K562 (cell line): ENCODE data around the gene PGM5. TPM values are rescaled to one million over a fixed set of nuclear protein-coding genes. Genes with fewer than 3 reads are reported as not detected.
"Not testable (repeated sequence)": the region's sequence is repeated elsewhere in the genome, so short reads cannot be mapped to it uniquely, and the experiment has no call there.

ENCODE experiments used
- ATAC-seq: fragments of 200-7000 bp; cut with Tn5 transposase; 3 replicates; pipeline ENCODE4 v1.9.1; 2020; ENCODE audit warnings: moderate library complexity
- BruUV-seq: library from RNA; stranded (reverse); fragments of 400-500 nt; replicated peaks from 2 replicates; lab custom pipeline; 2021; lab: Mats Ljungman, UMichigan
- CTCF ChIA-PET: fragments of 300-600 bp; formaldehyde crosslinking; extraction: SDS; loops from one replicate; lab custom pipeline; 2021; ENCODE audit warnings: low intra/inter-chr PET ratio; lab: Yijun Ruan, JAX
- POLR2A ChIA-PET: fragments of 300-600, 350-650 bp; sonication (Branson Sonifier 250); formaldehyde crosslinking; extraction: SDS; loops from one replicate; lab custom pipeline; 2021; ENCODE audit warnings: antibody characterized with exemption, inconsistent platforms; lab: Yijun Ruan, JAX
- DNase-seq, 4 experiments: peaks; one replicate each; pipeline versions ENCODE4 v3.0.0 to v3.0.0-alpha.2; 2011 to 2018; ENCODE audit warnings: low spot score in 3 of 4, mixed read lengths in 3 of 4; ENCODE audit errors: extremely low read depth in 1 of 4
- FAIRE-seq: peaks from 2 replicates; lab custom pipeline; 2011; peaks lifted over from hg19 to GRCh38; lab: Jason Lieb, UNC
- H2AFZ ChIP-seq: 2 replicates; pipeline ENCODE4 v1.6.0; 2011; ENCODE audit warnings: low read depth, low read length, control low read depth, inconsistent platforms
- H3K27ac ChIP-seq: fragments of 200-600 bp; 3 replicates; pipeline ENCODE4 v1.8.0; 2011; ENCODE audit warnings: low read depth, mild to moderate bottlenecking, control low read depth, inconsistent platforms, low read length, moderate library complexity, mixed read lengths; ENCODE audit errors: extremely low read depth
- H3K27me3 ChIP-seq, 2 experiments: fragments of 300-600 bp in 1 of 2; 2 replicates in 1 of 2; 3 replicates in 1 of 2; pipeline versions ENCODE4 v1.6.0 to v1.8.0; 2011; ENCODE audit warnings: inconsistent platforms in 2 of 2, low read length in 2 of 2, mild to moderate bottlenecking in 1 of 2, mixed read lengths in 1 of 2, moderate library complexity in 1 of 2; ENCODE audit not compliant: control insufficient read depth in 2 of 2, insufficient read depth in 2 of 2
- H3K36me3 ChIP-seq: fragments of 300-600 bp; 3 replicates; pipeline ENCODE4 v1.8.0; 2011; ENCODE audit warnings: mild to moderate bottlenecking, low read length, inconsistent platforms; ENCODE audit not compliant: control insufficient read depth, insufficient read depth
- H3K4me1 ChIP-seq, 2 experiments: fragments of 200-600 bp in 1 of 2; replicated peaks in 1 of 2; 2 replicates in 1 of 2; 3 replicates in 1 of 2; pipeline versions ENCODE4 v1.5.1 to v1.8.0; 2011; ENCODE audit warnings: inconsistent platforms in 2 of 2, low read length in 2 of 2, mild to moderate bottlenecking in 1 of 2, mixed read lengths in 1 of 2, moderate library complexity in 1 of 2; ENCODE audit not compliant: control insufficient read depth in 2 of 2, insufficient read depth in 2 of 2
- H3K4me2 ChIP-seq: 2 replicates; pipeline ENCODE4 v1.6.1; 2011; ENCODE audit warnings: low read length, control low read depth, inconsistent platforms, mixed read lengths; ENCODE audit not compliant: insufficient read depth
- H3K4me3 ChIP-seq: fragments of 200-600 bp; sonication (generic), shearing (Covaris generic); 2 replicates; pipeline ENCODE4 v1.5.1; 2016; ENCODE audit warnings: control low read depth, inconsistent platforms
- H3K79me2 ChIP-seq: fragments of 200-600 bp; 3 replicates; pipeline ENCODE4 v1.8.0; 2011; ENCODE audit warnings: low read length, inconsistent platforms; ENCODE audit not compliant: control insufficient read depth, insufficient read depth
- H3K9ac ChIP-seq, 2 experiments: 2 replicates each; pipeline versions ENCODE4 v1.6.0 to v1.6.1; 2011; ENCODE audit warnings: low read depth in 2 of 2, low read length in 2 of 2, control low read depth in 1 of 2, inconsistent platforms in 1 of 2, mild to moderate bottlenecking in 1 of 2, mixed read lengths in 1 of 2; ENCODE audit not compliant: insufficient read depth in 1 of 2
- H3K9me1 ChIP-seq: one replicate; pipeline ENCODE4 v1.6.0; 2011; ENCODE audit warnings: inconsistent platforms, mild to moderate bottlenecking, low read length, moderate library complexity; ENCODE audit not compliant: control insufficient read depth, insufficient read depth
- H3K9me3 ChIP-seq: replicated peaks from 2 replicates; pipeline ENCODE4 v1.5.1; 2011; ENCODE audit warnings: low read depth, low read length, inconsistent platforms; ENCODE audit not compliant: control insufficient read depth, insufficient read depth
- H4K20me1 ChIP-seq: replicated peaks from 2 replicates; pipeline ENCODE4 v1.6.1; 2011; ENCODE audit warnings: low read length, inconsistent platforms, mixed read lengths; ENCODE audit not compliant: control insufficient read depth, insufficient read depth
- WGBS: fragments of 100-300 bp; shearing (Covaris generic); methylation state at CpG from one replicate; pipeline ENCODE4 v1.1.6; 2016; ENCODE audit warnings: low coverage, mixed read lengths; ENCODE audit not compliant: insufficient coverage; ENCODE audit errors: missing lambda C conversion rate; 5-methylcytosine and 5-hydroxymethylcytosine counted together
- in situ Hi-C: fragments of 300-500 bp; cut with MboI; formaldehyde crosslinking; loops from 4 replicates; pipeline ENCODE4 v1.15.0; 2018; ENCODE audit warnings: inconsistent platforms, mixed read lengths
- intact Hi-C: fragments of 100-400 bp; cut with micrococcal nuclease; formaldehyde crosslinking; loops from 2 replicates; pipeline ENCODE4 v1.14.2; 2022
- polyA plus RNA-seq, 8 experiments: library from polyadenylated mRNA; depleted of rRNA in 4 of 8; stranded (reverse) in 5 of 8; unstranded in 3 of 8; fragments of >200 nt; fragmentation: Nextera tagmentation in 2 of 8; fragmentation: Illumina TruSeq in 1 of 8; extraction: Ambion mirVana in 2 of 8; extraction: Trizol in 1 of 8; gene quantifications; 2 replicates each; pipeline versions ENCODE4 v1.2.1 to v1.2.3, GENCODE V29; 2011 to 2014; ENCODE audit warnings: inconsistent platforms in 1 of 8, missing spikeins in 1 of 8
- total RNA-seq, 7 experiments: library from RNA; depleted of rRNA in 6 of 7; stranded (reverse); fragments of >200 nt in 6 of 7; fragmentation: Illumina TruSeq in 2 of 7; extraction: Trizol in 2 of 7; gene quantifications; 2 replicates each; pipeline versions ENCODE4 v1.2.1 to v1.2.3, GENCODE V29; 2011 to 2021; ENCODE audit warnings: low replicate concordance in 1 of 7

PGM5 gene
- total and polyA plus RNA-seq, 9 of the 15 experiments (the other 6 are each of a cell fraction or from before 2014, with no cell fraction given), result 0.03 to 0.24 (median 0.15) TPM; not detected in 1

- ATAC-seq, POLR2A ChIA-PET, H3K79me2 ChIP-seq, H3K4me1 ChIP-seq, H4K20me1 ChIP-seq, H3K9ac ChIP-seq, H3K9me1 ChIP-seq, H3K36me3 ChIP-seq, H2AFZ ChIP-seq, BruUV-seq, in situ Hi-C loops, FAIRE-seq, intact Hi-C loops, DNase-seq, CTCF ChIA-PET, H3K4me3 ChIP-seq, H3K27ac ChIP-seq, H3K27me3 ChIP-seq, H3K4me2 ChIP-seq, H3K9me3 ChIP-seq: not testable (repeated sequence)
- 0% methylated on average over 2 of the region's 5 CpGs for WGBS
Measured at GRCh38 chr9:68355993-68356379, 425 bp upstream of the PGM5 start.

DNA sequence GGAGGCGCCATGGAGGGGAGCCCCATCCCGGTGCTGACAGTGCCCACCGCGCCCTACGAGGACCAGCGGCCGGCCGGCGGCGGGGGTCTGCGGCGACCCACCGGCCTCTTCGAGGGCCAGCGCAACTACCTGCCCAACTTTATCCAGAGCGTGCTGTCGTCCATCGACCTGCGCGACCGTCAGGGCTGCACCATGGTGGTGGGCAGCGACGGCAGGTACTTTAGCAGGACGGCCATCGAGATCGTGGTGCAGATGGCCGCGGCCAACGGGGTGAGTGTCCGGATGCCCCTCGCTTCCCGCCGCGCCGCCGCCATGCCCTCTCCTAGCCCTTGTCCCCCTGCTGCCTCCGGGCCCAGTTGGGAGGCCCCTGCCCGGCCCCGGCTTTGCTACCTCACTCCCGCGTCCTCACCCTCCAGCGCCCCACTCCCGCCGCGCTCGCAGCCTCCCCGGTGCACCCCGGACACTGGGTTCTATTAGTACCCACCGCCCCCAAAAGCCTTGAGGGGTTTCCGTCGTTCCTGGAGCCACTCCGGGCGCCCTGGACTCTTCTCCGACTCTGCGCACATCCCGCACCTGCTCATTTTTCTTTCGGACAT lies 806 bp downstream of the PGM5 start:
- DNase-seq, H3K4me1 ChIP-seq, H3K79me2 ChIP-seq, POLR2A ChIA-PET, in situ Hi-C loops, H3K4me2 ChIP-seq, H3K4me3 ChIP-seq, H3K9me1 ChIP-seq, ATAC-seq, H3K36me3 ChIP-seq, FAIRE-seq, H3K9me3 ChIP-seq, H2AFZ ChIP-seq, intact Hi-C loops, H3K27ac ChIP-seq, H4K20me1 ChIP-seq, H3K27me3 ChIP-seq, BruUV-seq, CTCF ChIA-PET, H3K9ac ChIP-seq: not testable (repeated sequence)
- WGBS, result no CpG with 5 or more reads among the region's 57 CpGs

DNA sequence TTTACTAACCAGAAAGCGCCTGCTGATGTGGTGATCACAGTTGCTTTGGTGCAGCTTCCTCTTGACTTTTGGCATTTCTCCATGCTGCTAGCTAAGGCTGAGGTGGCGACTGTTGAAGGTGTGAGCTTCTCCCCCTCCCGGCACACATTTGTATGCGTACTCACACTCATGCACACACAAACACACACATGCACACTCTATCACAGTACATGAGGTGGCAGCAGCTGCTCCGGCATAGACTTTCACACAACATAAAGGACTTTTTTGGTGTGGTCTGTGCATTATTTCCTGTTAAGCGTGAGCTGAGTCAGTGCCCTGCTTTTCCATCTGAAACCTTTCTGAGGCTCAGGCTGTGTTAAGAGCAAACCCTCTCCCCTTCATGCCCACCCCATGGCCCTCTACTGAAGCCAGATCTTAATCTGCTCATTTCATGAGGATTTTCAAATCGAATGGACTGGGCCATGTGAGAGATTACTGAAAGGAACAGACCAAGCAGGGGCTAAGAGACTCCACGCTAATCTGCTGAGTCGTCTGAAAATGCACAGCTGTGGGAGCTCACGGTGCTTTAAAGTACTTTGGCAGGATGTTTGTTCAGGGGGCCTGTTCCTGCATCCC lies 10.6 kb downstream of the PGM5 start:
- in situ Hi-C loops, intact Hi-C loops, CTCF ChIA-PET, H3K9ac ChIP-seq, H3K4me3 ChIP-seq, BruUV-seq, H3K9me3 ChIP-seq, H3K27ac ChIP-seq, FAIRE-seq, H3K4me2 ChIP-seq, POLR2A ChIA-PET, H2AFZ ChIP-seq, DNase-seq, H4K20me1 ChIP-seq, H3K4me1 ChIP-seq, H3K36me3 ChIP-seq, H3K9me1 ChIP-seq, H3K27me3 ChIP-seq, H3K79me2 ChIP-seq: not testable (repeated sequence)
- ATAC-seq, result peak; percentile 54
- 0% methylated on average over 5 of the region's 10 CpGs for WGBS

GRCh38 chr9:68375789-68376188 lies 19.4 kb downstream of the PGM5 start:
- BruUV-seq, H3K9me3 ChIP-seq, H3K79me2 ChIP-seq, H3K27me3 ChIP-seq, H4K20me1 ChIP-seq, POLR2A ChIA-PET, H3K4me1 ChIP-seq, FAIRE-seq, H3K9me1 ChIP-seq, CTCF ChIA-PET, ATAC-seq, intact Hi-C loops, H2AFZ ChIP-seq, H3K4me2 ChIP-seq, H3K36me3 ChIP-seq, H3K9ac ChIP-seq, H3K4me3 ChIP-seq, DNase-seq, H3K27ac ChIP-seq, in situ Hi-C loops: not testable (repeated sequence)
- WGBS, result 5% methylated on average over 3 of the region's 4 CpGs
